K562 (cell line): ENCODE measurements around the gene KRT4. TPM values are rescaled to one million over a fixed set of nuclear protein-coding genes. Genes with fewer than 3 reads are reported as not detected.

ENCODE experiments used
- ATAC-seq: fragments of 200-7000 bp; cut with Tn5 transposase; 3 replicates; pipeline ENCODE4 v1.9.1; 2020; ENCODE audit warnings: moderate library complexity
- BruUV-seq: library from RNA; stranded (reverse); fragments of 400-500 nt; replicated peaks from 2 replicates; lab custom pipeline; 2021; lab: Mats Ljungman, UMichigan
- CTCF ChIA-PET: fragments of 300-600 bp; formaldehyde crosslinking; extraction: SDS; loops from one replicate; lab custom pipeline; 2021; ENCODE audit warnings: low intra/inter-chr PET ratio; lab: Yijun Ruan, JAX
- POLR2A ChIA-PET: fragments of 300-600, 350-650 bp; sonication (Branson Sonifier 250); formaldehyde crosslinking; extraction: SDS; loops from one replicate; lab custom pipeline; 2021; ENCODE audit warnings: antibody characterized with exemption, inconsistent platforms; lab: Yijun Ruan, JAX
- DNase-seq, 4 experiments: peaks; one replicate each; pipeline versions ENCODE4 v3.0.0 to v3.0.0-alpha.2; 2011 to 2018; ENCODE audit warnings: low spot score in 3 of 4, mixed read lengths in 3 of 4; ENCODE audit errors: extremely low read depth in 1 of 4
- FAIRE-seq: peaks from 2 replicates; lab custom pipeline; 2011; peaks lifted over from hg19 to GRCh38; lab: Jason Lieb, UNC
- H2AFZ ChIP-seq: 2 replicates; pipeline ENCODE4 v1.6.0; 2011; ENCODE audit warnings: low read depth, low read length, control low read depth, inconsistent platforms
- H3K27ac ChIP-seq: fragments of 200-600 bp; 3 replicates; pipeline ENCODE4 v1.8.0; 2011; ENCODE audit warnings: low read depth, mild to moderate bottlenecking, control low read depth, inconsistent platforms, low read length, moderate library complexity, mixed read lengths; ENCODE audit errors: extremely low read depth
- H3K27me3 ChIP-seq, 2 experiments: fragments of 300-600 bp in 1 of 2; 2 replicates in 1 of 2; 3 replicates in 1 of 2; pipeline versions ENCODE4 v1.6.0 to v1.8.0; 2011; ENCODE audit warnings: inconsistent platforms in 2 of 2, low read length in 2 of 2, mild to moderate bottlenecking in 1 of 2, mixed read lengths in 1 of 2, moderate library complexity in 1 of 2; ENCODE audit not compliant: control insufficient read depth in 2 of 2, insufficient read depth in 2 of 2
- H3K36me3 ChIP-seq: fragments of 300-600 bp; 3 replicates; pipeline ENCODE4 v1.8.0; 2011; ENCODE audit warnings: mild to moderate bottlenecking, low read length, inconsistent platforms; ENCODE audit not compliant: control insufficient read depth, insufficient read depth
- H3K4me1 ChIP-seq, 2 experiments: fragments of 200-600 bp in 1 of 2; replicated peaks in 1 of 2; 2 replicates in 1 of 2; 3 replicates in 1 of 2; pipeline versions ENCODE4 v1.5.1 to v1.8.0; 2011; ENCODE audit warnings: inconsistent platforms in 2 of 2, low read length in 2 of 2, mild to moderate bottlenecking in 1 of 2, mixed read lengths in 1 of 2, moderate library complexity in 1 of 2; ENCODE audit not compliant: control insufficient read depth in 2 of 2, insufficient read depth in 2 of 2
- H3K4me2 ChIP-seq: 2 replicates; pipeline ENCODE4 v1.6.1; 2011; ENCODE audit warnings: low read length, control low read depth, inconsistent platforms, mixed read lengths; ENCODE audit not compliant: insufficient read depth
- H3K4me3 ChIP-seq: fragments of 200-600 bp; sonication (generic), shearing (Covaris generic); 2 replicates; pipeline ENCODE4 v1.5.1; 2016; ENCODE audit warnings: control low read depth, inconsistent platforms
- H3K79me2 ChIP-seq: fragments of 200-600 bp; 3 replicates; pipeline ENCODE4 v1.8.0; 2011; ENCODE audit warnings: low read length, inconsistent platforms; ENCODE audit not compliant: control insufficient read depth, insufficient read depth
- H3K9ac ChIP-seq, 2 experiments: 2 replicates each; pipeline versions ENCODE4 v1.6.0 to v1.6.1; 2011; ENCODE audit warnings: low read depth in 2 of 2, low read length in 2 of 2, control low read depth in 1 of 2, inconsistent platforms in 1 of 2, mild to moderate bottlenecking in 1 of 2, mixed read lengths in 1 of 2; ENCODE audit not compliant: insufficient read depth in 1 of 2
- H3K9me1 ChIP-seq: one replicate; pipeline ENCODE4 v1.6.0; 2011; ENCODE audit warnings: inconsistent platforms, mild to moderate bottlenecking, low read length, moderate library complexity; ENCODE audit not compliant: control insufficient read depth, insufficient read depth
- H3K9me3 ChIP-seq: replicated peaks from 2 replicates; pipeline ENCODE4 v1.5.1; 2011; ENCODE audit warnings: low read depth, low read length, inconsistent platforms; ENCODE audit not compliant: control insufficient read depth, insufficient read depth
- H4K20me1 ChIP-seq: replicated peaks from 2 replicates; pipeline ENCODE4 v1.6.1; 2011; ENCODE audit warnings: low read length, inconsistent platforms, mixed read lengths; ENCODE audit not compliant: control insufficient read depth, insufficient read depth
- BACH1 ChIP-seq: fragments of 200-800 bp; sonication (Bioruptor generic); IDR thresholded peaks from 2 replicates; pipeline ENCODE4 v1.6.1; 2016; ENCODE audit warnings: missing genetic modification characterization, missing compliant biosample characterization
- BRD9 ChIP-seq: fragments of 450-650 bp; IDR thresholded peaks from 2 replicates; pipeline ENCODE4 v1.6.1; 2018; ENCODE audit warnings: low read depth; ENCODE audit not compliant: partially characterized antibody
- CBFA2T2 ChIP-seq: fragments of 450-650 bp; conservative IDR thresholded peaks from 2 replicates; pipeline ENCODE4 v1.6.1; 2017; ENCODE audit warnings: mild to moderate bottlenecking
- CC2D1A ChIP-seq: fragments of 450-650 bp; IDR thresholded peaks from 2 replicates; pipeline ENCODE4 v1.6.1; 2017; ENCODE audit warnings: mild to moderate bottlenecking
- EGR1 ChIP-seq: fragments of 450-650 bp; conservative IDR thresholded peaks from 2 replicates; pipeline ENCODE4 v1.6.1; 2017; ENCODE audit warnings: mild to moderate bottlenecking
- EP300 ChIP-seq: IDR thresholded peaks from 2 replicates; pipeline ENCODE4 v1.6.1; 2012; ENCODE audit warnings: low read length, improper control_type of control experiment
- HBP1 ChIP-seq: fragments of 450-650 bp; formaldehyde crosslinking; IDR thresholded peaks from 2 replicates; pipeline ENCODE4 v1.4.0; 2022; ENCODE audit warnings: missing genetic modification characterization
- KDM2B ChIP-seq: fragments of 250-450 bp; sonication (Bioruptor Pico); IDR thresholded peaks from 2 replicates; pipeline ENCODE4 v1.8.0; 2021; ENCODE audit warnings: mild to moderate bottlenecking, moderate library complexity
- LCOR ChIP-seq: sonication (generic); formaldehyde crosslinking; IDR thresholded peaks from 2 replicates; pipeline ENCODE4 v1.8.0; 2022; ENCODE audit warnings: mild to moderate bottlenecking, missing genetic modification reagents
- PPARD ChIP-seq: fragments of 250-450 bp; sonication (Bioruptor Pico); IDR thresholded peaks from 2 replicates; pipeline ENCODE4 v1.8.0; 2022; ENCODE audit warnings: inconsistent platforms, mild to moderate bottlenecking, moderate library complexity
- RAD21 ChIP-seq, 2 experiments: fragments of 250-450 bp in 1 of 2; fragments of 450-650 bp in 1 of 2; sonication (Bioruptor Pico) in 1 of 2; formaldehyde crosslinking in 1 of 2; IDR thresholded peaks in 1 of 2; conservative IDR thresholded peaks in 1 of 2; 2 replicates each; pipeline versions ENCODE4 v1.4.0 to v1.8.0; 2020 to 2022; ENCODE audit warnings: mild to moderate bottlenecking in 2 of 2, moderate library complexity in 1 of 2
- ZBTB49 ChIP-seq: sonication (generic); formaldehyde crosslinking; IDR thresholded peaks from 2 replicates; pipeline ENCODE4 v1.8.0; 2022; ENCODE audit warnings: missing genetic modification reagents, mild to moderate bottlenecking, borderline replicate concordance
- ZFP36 ChIP-seq: fragments of 150-350 bp; IDR thresholded peaks from 2 replicates; pipeline ENCODE4 v1.6.1; 2018; ENCODE audit warnings: low read length, low read depth; ENCODE audit not compliant: partially characterized antibody
- ZKSCAN8 ChIP-seq: fragments of 200-800 bp; sonication (Bioruptor generic); IDR thresholded peaks from 2 replicates; pipeline ENCODE4 v1.6.1; 2016; ENCODE audit warnings: missing genetic modification characterization, missing compliant biosample characterization
- ZNF121 ChIP-seq: sonication (generic); formaldehyde crosslinking; conservative IDR thresholded peaks from 2 replicates; pipeline ENCODE4 v1.8.0; 2022; ENCODE audit warnings: missing genetic modification reagents
- ZNF217 ChIP-seq: sonication (generic); formaldehyde crosslinking; IDR thresholded peaks from 2 replicates; pipeline ENCODE4 v1.8.0; 2022; ENCODE audit warnings: mild to moderate bottlenecking, missing genetic modification reagents
- ZNF584 ChIP-seq: fragments of 200-800 bp; sonication (Bioruptor generic); IDR thresholded peaks from 2 replicates; pipeline ENCODE4 v1.6.1; 2016; ENCODE audit warnings: low read depth, mild to moderate bottlenecking, missing genetic modification characterization, missing compliant biosample characterization
- WGBS: fragments of 100-300 bp; shearing (Covaris generic); methylation state at CpG from one replicate; pipeline ENCODE4 v1.1.6; 2016; ENCODE audit warnings: low coverage, mixed read lengths; ENCODE audit not compliant: insufficient coverage; ENCODE audit errors: missing lambda C conversion rate; 5-methylcytosine and 5-hydroxymethylcytosine counted together
- in situ Hi-C: fragments of 300-500 bp; cut with MboI; formaldehyde crosslinking; loops from 4 replicates; pipeline ENCODE4 v1.15.0; 2018; ENCODE audit warnings: inconsistent platforms, mixed read lengths
- intact Hi-C: fragments of 100-400 bp; cut with micrococcal nuclease; formaldehyde crosslinking; loops from 2 replicates; pipeline ENCODE4 v1.14.2; 2022
- polyA plus RNA-seq, 8 experiments: library from polyadenylated mRNA; depleted of rRNA in 4 of 8; stranded (reverse) in 5 of 8; unstranded in 3 of 8; fragments of >200 nt; fragmentation: Nextera tagmentation in 2 of 8; fragmentation: Illumina TruSeq in 1 of 8; extraction: Ambion mirVana in 2 of 8; extraction: Trizol in 1 of 8; gene quantifications; 2 replicates each; pipeline versions ENCODE4 v1.2.1 to v1.2.3, GENCODE V29; 2011 to 2014; ENCODE audit warnings: inconsistent platforms in 1 of 8, missing spikeins in 1 of 8
- total RNA-seq, 7 experiments: library from RNA; depleted of rRNA in 6 of 7; stranded (reverse); fragments of >200 nt in 6 of 7; fragmentation: Illumina TruSeq in 2 of 7; extraction: Trizol in 2 of 7; gene quantifications; 2 replicates each; pipeline versions ENCODE4 v1.2.1 to v1.2.3, GENCODE V29; 2011 to 2021; ENCODE audit warnings: low replicate concordance in 1 of 7

Gene KRT4
- total and polyA plus RNA-seq, 9 of the 15 experiments (the other 6 are each of a cell fraction or from before 2014, with no cell fraction given): not detected

GRCh38 chr12:52836042-52836466 is 22.1 kb upstream of the KRT4 start (continued):
- TF ChIP-seq CBFA2T2: peak; percentile 30; the same call in 1 of the 2 replicates

DNA sequence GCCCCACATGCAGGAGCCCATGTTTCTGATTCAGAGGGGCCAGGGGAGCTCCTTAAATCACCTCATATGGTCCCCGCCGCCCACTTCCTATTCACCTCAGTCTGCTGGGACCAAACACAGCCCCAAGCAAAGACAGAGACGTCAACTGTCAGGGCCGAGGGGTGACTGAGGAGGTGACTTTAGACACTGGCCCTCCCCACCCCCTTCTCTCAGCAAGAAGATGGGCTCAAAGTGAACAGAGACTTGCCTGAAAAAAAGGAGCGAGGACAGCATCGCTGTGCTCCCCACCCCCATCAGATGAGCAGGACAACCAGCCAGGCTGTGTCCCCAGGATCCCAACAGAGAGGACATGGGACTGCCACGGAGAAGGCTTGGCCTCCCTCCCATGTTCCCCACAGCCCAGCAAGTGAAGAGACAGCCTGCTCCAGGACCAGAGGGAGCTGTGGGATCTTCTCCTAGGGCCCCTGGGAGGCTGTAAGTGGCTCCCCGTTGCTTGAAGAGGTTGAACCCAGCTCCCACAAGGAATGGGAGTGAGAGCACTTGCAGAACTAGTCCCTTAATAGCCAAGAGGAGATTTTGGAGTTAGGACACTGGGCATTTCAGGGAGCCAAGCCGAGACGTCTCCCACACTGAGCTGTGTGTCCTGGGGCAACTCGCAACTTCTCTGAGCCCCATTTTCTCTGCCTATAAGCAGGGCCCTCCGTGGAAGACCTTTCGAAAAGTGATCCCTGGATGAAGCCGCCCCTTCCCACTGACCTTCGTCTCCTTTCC is 21.5 kb upstream of the KRT4 start:
- Histone ChIP-seq H3K9me3 (no peaks in the 10 kb centered on the region), H3K36me3 (no peaks in the 10 kb centered on the region), H3K27me3 (peaks cover 18 to 60% of the 10 kb centered on the region in 2 experiments), H3K79me2 (no peaks in the 10 kb centered on the region), H3K9ac (no peak overlapping the region), H3K27ac (no peak overlapping the region; the same call in 2 of the 3 replicates), H2AFZ (no peak overlapping the region), H3K4me1 (peaks cover 13% of the 10 kb centered on the region in 2 experiments; a peak in 3 of 5 replicates), H3K4me3 (no peak overlapping the region), H3K4me2 (peak overlapping the region; percentile 0; the same call in 1 of the 2 replicates), H3K9me1 (no peaks in the 10 kb centered on the region), H4K20me1 (0 out of 2 replicates have a peak, but pooled peaks cover 13% of the 10 kb centered on the region)
- FAIRE-seq (peak; percentile 57), DNase-seq (peak in 2 of 4 experiments; percentile 15 to 16), ATAC-seq (no peak)
- ChIA-PET POLR2A (interaction anchor here (0.6 to 0.8 kb wide), 4 partner anchors 16 to 423 kb away, joined by 3 to 5 read pairs (median 3); no protein-coding TSS in a partner anchor), CTCF (no interaction called here)
- intact Hi-C loops: no loop called here
- no TSS peak for BruUV-seq
- in situ Hi-C loops: no loop called here
- 13% methylated on average over 15 of the region's 15 CpGs for WGBS
- TF ChIP-seq ZFP36: peak; percentile 72
- TF ChIP-seq KDM2B (CRISPR knock-in tag): no peak
- no peak for TF ChIP-seq ZNF217 (CRISPR knock-in tag)
- TF ChIP-seq ZKSCAN8 (CRISPR knock-in tag): 0 out of 2 replicates have a peak, but pooled peaks have one; percentile 6
- TF ChIP-seq BRD9: peak; percentile 57
- no peak for TF ChIP-seq RAD21 (CRISPR knock-in tag; conservative IDR thresholded peaks at IDR 0.05 in 1 of 2, IDR thresholded peaks at IDR 0.05 in 1 of 2)
- TF ChIP-seq PPARD: no peak
- TF ChIP-seq HBP1 (CRISPR knock-in tag): no peak
- no peak for TF ChIP-seq ZBTB49 (CRISPR knock-in tag)
- TF ChIP-seq CC2D1A: no peak
- no peak for TF ChIP-seq EP300
- TF ChIP-seq EGR1: 0 out of 2 replicates have a peak, but pooled peaks have one; percentile 14
- TF ChIP-seq LCOR: 0 out of 2 replicates have a peak, but pooled peaks have one; percentile 27
- 0 out of 2 replicates have a peak, but pooled peaks have one; percentile 28 for TF ChIP-seq ZNF584 (CRISPR knock-in tag)
- no peak for TF ChIP-seq ZNF121
- no peak for TF ChIP-seq BACH1
